ENCODE results near the gene BMP2K.

Gene BMP2K

GRCh38 chr4:78940752-78941151 is 164.6 kb downstream of the BMP2K start:
- H3K4me3 ChIP-seq (ENCODE audit: low read length), result no peak overlapping the region
- peaks cover 18% of the 10 kb centered on the region for H3K4me1 ChIP-seq (ENCODE audit: insufficient read depth, low read length)
- no peaks in the 10 kb centered on the region for H3K9me3 ChIP-seq (ENCODE audit: low read length)
- no peaks in the 10 kb centered on the region for H3K27me3 ChIP-seq (ENCODE audit: insufficient read depth, low read length)
- no peak overlapping the region for H2AFZ ChIP-seq (ENCODE audit: low read depth, low read length)
- no peaks in the 10 kb centered on the region for H3K36me3 ChIP-seq (ENCODE audit: insufficient read depth, low read length)

DNA sequence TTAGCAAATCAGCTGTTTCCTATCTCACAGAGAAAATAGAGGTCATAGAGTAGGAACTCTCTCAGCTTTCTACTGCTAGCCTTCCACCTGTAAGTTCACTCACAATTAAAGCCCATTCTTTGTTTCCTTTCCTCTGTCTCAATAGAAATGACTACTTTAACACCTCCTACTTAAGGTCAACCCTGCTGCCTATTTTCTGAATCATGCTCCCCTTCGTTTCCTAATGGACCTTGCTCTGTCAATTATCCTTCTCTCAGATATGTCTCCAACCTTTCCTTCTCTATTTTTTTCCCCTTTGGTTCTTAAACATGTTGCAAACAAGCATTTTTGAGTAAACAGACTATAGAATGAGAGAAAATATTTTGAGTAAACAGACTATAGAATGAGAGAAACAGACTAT is 168.2 kb downstream of the BMP2K start:
- Histone ChIP-seq H3K4me3 (ENCODE audit: low read length) (no peak overlapping the region), H3K9me3 (ENCODE audit: low read length) (no peaks in the 10 kb centered on the region), H3K4me1 (ENCODE audit: insufficient read depth, low read length) (peaks cover 9% of the 10 kb centered on the region), H3K27me3 (ENCODE audit: insufficient read depth, low read length) (no peaks in the 10 kb centered on the region), H2AFZ (ENCODE audit: low read depth, low read length) (no peak overlapping the region), H3K36me3 (ENCODE audit: insufficient read depth, low read length) (no peaks in the 10 kb centered on the region)

DNA sequence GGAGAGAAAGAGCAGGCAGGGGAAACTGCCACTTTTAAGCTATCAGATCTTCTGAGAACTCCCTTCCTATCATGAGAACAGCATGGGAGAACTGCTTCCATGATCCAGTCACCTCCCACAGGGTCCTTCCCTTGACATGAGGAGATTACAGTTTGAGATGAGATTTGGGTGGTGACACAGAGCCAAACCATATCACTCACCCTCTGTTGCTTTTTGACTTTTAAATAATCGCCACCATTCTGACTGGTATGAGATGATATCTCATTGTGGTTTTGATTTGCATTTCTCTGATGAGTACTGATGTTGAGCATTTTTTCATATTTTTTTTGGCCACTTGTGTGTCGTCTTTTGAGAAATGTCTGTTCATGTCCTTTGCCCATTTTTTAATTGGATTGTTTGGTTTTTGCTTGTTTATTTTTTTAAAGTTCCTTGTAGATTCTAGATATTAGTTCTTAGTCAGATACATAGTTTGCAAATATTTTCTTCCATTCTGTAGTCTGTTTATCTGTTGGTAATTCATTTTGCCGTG is 169.6 kb downstream of the BMP2K start:
- H3K9me3 ChIP-seq (ENCODE audit: low read length), result no peaks in the 10 kb centered on the region

DNA sequence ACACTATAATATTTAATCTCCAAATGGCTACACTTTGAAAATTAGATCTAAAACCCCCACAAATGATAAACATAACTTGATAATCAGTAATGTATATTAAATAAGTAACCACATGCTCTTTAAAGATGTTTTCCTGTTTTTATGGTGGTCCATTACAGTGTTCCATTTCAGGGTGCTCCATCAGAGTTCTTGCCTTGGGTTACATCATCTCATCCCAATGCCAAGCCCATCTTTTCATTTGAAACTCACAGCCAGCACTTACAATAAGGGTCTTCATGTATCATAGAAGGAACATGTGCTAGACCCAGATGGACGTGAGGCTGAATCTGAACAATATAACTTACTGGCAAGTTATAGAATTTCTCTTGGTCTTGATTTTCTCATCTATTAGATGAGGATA is 173.6 kb downstream of the BMP2K start:
- Histone ChIP-seq H3K36me3 (ENCODE audit: insufficient read depth, low read length) (no peaks in the 10 kb centered on the region), H3K4me1 (ENCODE audit: insufficient read depth, low read length) (no peaks in the 10 kb centered on the region), H3K9me3 (ENCODE audit: low read length) (no peaks in the 10 kb centered on the region), H3K4me3 (ENCODE audit: low read length) (no peak overlapping the region), H3K27me3 (ENCODE audit: insufficient read depth, low read length) (no peaks in the 10 kb centered on the region), H2AFZ (ENCODE audit: low read depth, low read length) (no peak overlapping the region)

More for the DNA sequence above, 169.6 kb downstream of the BMP2K start:
- Histone ChIP-seq H3K4me1 (ENCODE audit: insufficient read depth, low read length) (no peaks in the 10 kb centered on the region), H3K27me3 (ENCODE audit: insufficient read depth, low read length) (no peaks in the 10 kb centered on the region), H2AFZ (ENCODE audit: low read depth, low read length) (no peak overlapping the region), H3K4me3 (ENCODE audit: low read length) (no peak overlapping the region), H3K36me3 (ENCODE audit: insufficient read depth, low read length) (no peaks in the 10 kb centered on the region)

- Histone ChIP-seq H3K4me3 (ENCODE audit: low read length) (no peak overlapping the region), H3K27me3 (ENCODE audit: insufficient read depth, low read length) (no peaks in the 10 kb centered on the region), H3K36me3 (ENCODE audit: insufficient read depth, low read length) (no peaks in the 10 kb centered on the region), H3K4me1 (ENCODE audit: insufficient read depth, low read length) (no peaks in the 10 kb centered on the region), H3K9me3 (ENCODE audit: low read length) (no peaks in the 10 kb centered on the region), H2AFZ (ENCODE audit: low read depth, low read length) (no peak overlapping the region)
These were observed 175.8 kb downstream of the BMP2K start for GRCh38 chr4:78951862-78952472.

DNA sequence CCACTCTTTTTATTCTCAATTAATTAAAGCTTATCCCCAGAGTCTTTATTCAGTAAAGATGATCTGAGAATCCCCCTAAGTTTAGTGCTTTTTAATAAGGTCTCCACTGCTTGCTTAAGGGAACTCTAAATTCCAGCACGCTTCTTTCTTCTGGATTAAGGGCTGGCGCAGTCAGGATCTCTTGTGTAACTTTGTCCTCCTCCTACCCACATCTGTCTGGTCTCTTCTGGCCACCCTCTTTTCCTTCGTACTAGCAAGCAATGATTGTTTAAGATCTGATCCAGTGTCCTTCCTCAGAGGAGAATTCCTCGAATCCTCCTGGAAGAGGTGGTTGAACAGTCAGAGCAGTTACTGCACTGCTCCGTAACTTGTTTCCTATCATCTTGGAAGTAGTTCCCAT is 177.1 kb downstream of the BMP2K start:
- Histone ChIP-seq H2AFZ (ENCODE audit: low read depth, low read length) (no peak overlapping the region), H3K4me1 (ENCODE audit: insufficient read depth, low read length) (no peaks in the 10 kb centered on the region), H3K36me3 (ENCODE audit: insufficient read depth, low read length) (no peaks in the 10 kb centered on the region), H3K4me3 (ENCODE audit: low read length) (no peak overlapping the region), H3K9me3 (ENCODE audit: low read length) (no peaks in the 10 kb centered on the region), H3K27me3 (ENCODE audit: insufficient read depth, low read length) (no peaks in the 10 kb centered on the region)

GRCh38 chr4:78953769-78954666 is 177.9 kb downstream of the BMP2K start:
- H3K36me3 ChIP-seq (ENCODE audit: insufficient read depth, low read length), result no peaks in the 10 kb centered on the region
- no peaks in the 10 kb centered on the region for H3K27me3 ChIP-seq (ENCODE audit: insufficient read depth, low read length)
- H2AFZ ChIP-seq (ENCODE audit: low read depth, low read length), result no peak overlapping the region
- no peaks in the 10 kb centered on the region for H3K4me1 ChIP-seq (ENCODE audit: insufficient read depth, low read length)
- no peaks in the 10 kb centered on the region for H3K9me3 ChIP-seq (ENCODE audit: low read length)
- H3K4me3 ChIP-seq (ENCODE audit: low read length), result no peak overlapping the region

DNA sequence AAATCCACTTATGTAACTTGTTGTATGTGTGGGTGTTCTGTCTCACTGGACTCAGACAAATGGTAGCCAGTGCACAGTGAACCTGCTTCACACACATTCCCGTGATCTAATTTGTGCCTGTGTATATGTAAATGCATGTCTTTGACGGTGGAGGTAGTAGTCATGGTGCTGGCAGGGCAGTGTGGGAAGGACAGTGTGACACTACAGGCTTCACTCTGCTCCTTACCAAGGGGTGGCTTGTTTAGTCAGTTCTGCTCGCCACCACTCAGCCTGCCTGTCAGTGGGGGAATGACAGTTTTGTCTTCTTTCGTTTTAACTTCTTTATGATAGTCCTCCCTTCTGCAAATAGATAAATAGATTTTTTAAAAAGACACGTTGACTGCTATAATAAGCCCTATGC is 180.8 kb downstream of the BMP2K start:
- H3K4me1 ChIP-seq (ENCODE audit: insufficient read depth, low read length), result no peaks in the 10 kb centered on the region
- no peak overlapping the region for H2AFZ ChIP-seq (ENCODE audit: low read depth, low read length)
- H3K27me3 ChIP-seq (ENCODE audit: insufficient read depth, low read length), result no peaks in the 10 kb centered on the region
- H3K36me3 ChIP-seq (ENCODE audit: insufficient read depth, low read length), result no peaks in the 10 kb centered on the region
- H3K4me3 ChIP-seq (ENCODE audit: low read length), result no peak overlapping the region
- no peaks in the 10 kb centered on the region for H3K9me3 ChIP-seq (ENCODE audit: low read length)

DNA sequence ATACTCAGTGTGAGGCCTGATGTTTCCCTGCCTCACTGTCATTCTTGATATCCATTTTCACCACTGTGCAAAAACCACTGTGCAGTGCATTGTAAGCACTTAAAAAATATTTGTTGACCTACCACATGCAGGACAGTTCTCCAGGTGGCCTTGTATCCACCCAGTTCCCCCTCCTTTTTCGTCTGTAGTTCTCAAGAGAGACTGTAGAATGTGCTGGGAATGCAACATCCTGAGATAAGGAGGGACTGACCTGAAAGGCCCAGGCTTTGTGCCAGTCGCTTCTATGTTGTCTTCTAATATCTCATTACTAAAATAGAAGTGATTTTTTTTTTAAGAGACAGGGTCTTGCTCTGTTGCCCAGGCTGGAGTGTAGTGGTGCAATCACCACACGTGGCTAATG is 184.8 kb downstream of the BMP2K start:
- Histone ChIP-seq H2AFZ (ENCODE audit: low read depth, low read length) (no peak overlapping the region), H3K27me3 (ENCODE audit: insufficient read depth, low read length) (no peaks in the 10 kb centered on the region), H3K4me3 (ENCODE audit: low read length) (no peak overlapping the region), H3K4me1 (ENCODE audit: insufficient read depth, low read length) (no peaks in the 10 kb centered on the region), H3K36me3 (ENCODE audit: insufficient read depth, low read length) (no peaks in the 10 kb centered on the region), H3K9me3 (ENCODE audit: low read length) (no peaks in the 10 kb centered on the region)

Measured in neuron (in vitro differentiated cells).